Dermis blood vessel endothelial cell (primary cell): ENCODE data around the gene IZUMO1R. TPM values are rescaled to one million over a fixed set of nuclear protein-coding genes. Genes with fewer than 3 reads are reported as not detected.
"Not testable (repeated sequence)": the region's sequence is repeated elsewhere in the genome, so short reads cannot be mapped to it uniquely, and the experiment has no call there.

Source experiments
- DNase-seq: peaks from one replicate; pipeline ENCODE4 v3.0.0; 2010
- total RNA-seq: library from RNA; depleted of rRNA; stranded (reverse); fragments of >200 nt; gene quantifications from 2 replicates; pipeline ENCODE4 v1.2.3, GENCODE V29; 2014

IZUMO1R gene
- total RNA-seq, 1 donor from 2014 or later = not detected

DNA sequence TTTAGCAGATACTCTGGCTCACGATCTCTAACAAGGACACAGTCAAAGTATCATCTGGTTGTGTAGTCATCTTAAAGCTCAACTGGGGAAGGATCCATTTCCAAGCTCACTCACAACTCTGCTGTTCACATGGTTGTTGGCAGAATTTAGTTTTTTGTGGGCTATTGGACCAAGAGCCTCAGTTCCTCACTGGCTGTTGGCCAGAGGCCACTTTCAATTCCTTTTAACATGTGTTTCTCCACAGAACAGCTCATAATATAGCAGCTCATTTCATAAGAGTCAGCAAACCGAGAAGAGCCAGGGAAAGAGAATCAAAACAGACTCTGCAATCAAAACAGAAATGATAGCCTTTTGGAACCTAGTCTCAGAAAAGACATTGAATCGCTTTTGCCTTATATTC is 22.6 kb downstream of the IZUMO1R start:
- DNase-seq = no peak

DNA sequence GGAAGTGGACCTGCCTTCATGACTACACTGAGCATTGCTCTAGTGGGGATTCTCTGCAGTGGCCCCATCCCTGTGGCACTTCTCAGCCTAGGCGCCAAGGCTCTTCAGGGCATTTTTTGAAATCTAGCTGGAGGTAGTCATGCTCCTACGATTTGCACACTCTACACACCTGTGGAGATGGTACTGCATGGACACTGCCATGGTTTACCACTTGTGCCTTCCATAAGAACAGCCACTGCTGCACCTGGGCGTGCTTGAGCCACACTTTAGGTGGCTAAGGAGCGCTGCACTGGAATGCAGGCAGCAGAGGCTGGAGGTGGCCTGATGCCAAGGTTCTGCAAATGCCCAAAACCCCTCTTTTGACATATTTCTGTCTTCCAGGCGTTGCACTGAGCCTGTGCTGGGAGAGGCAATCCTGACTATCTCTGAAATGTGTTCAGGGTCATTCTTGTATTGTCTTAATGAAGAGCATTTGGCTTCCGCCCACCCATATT is 24.3 kb downstream of the IZUMO1R start:
- DNase-seq = no peak

- no peak for DNase-seq
These were observed 25.1 kb downstream of the IZUMO1R start for GRCh38 chr11:94329501-94329900.

GRCh38 chr11:94330789-94331188 is 26.4 kb downstream of the IZUMO1R start:
- DNase-seq = no peak

- DNase-seq = no peak
These were observed 28.4 kb downstream of the IZUMO1R start for GRCh38 chr11:94332814-94333213.

DNA sequence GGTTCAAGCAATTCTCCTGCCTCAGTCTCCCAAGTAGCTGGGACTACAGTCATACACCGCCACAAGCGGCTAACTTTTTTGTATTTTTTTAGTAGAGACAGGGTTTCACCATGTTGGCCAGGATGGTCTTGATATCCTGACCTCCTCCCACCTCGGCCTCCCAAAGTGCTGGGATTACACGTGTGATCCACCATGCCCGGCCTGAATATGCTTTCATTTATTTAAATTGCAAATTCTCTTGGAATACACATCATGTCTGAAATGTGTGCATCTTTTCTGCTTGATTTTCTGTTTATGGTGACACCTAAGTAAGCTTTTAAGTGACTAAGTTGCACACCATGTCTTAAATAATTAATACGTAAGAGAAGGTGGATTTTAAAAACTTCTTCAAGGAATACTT is 31.7 kb downstream of the IZUMO1R start:
- DNase-seq = no peak

- no peak for DNase-seq
These were observed 34.3 kb downstream of the IZUMO1R start for GRCh38 chr11:94338651-94339050.

- no peak for DNase-seq
These were observed 37.9 kb downstream of the IZUMO1R start for GRCh38 chr11:94342250-94342649.

GRCh38 chr11:94343495-94343894 is 39.1 kb downstream of the IZUMO1R start:
- no peak for DNase-seq

GRCh38 chr11:94346311-94346710 is 41.9 kb downstream of the IZUMO1R start:
- not testable (repeated sequence) for DNase-seq

- DNase-seq = not testable (repeated sequence)
These were observed 46.6 kb downstream of the IZUMO1R start for GRCh38 chr11:94350850-94351563.

Other genes with a start within 250 kb of the IZUMO1R start
- 24.8 and 27.4 TPM in 2 replicates for gene PANX1, start 175.7 kb upstream of the IZUMO1R start, total RNA-seq
- not detected in 2 replicates for gene GPR83, start 96.8 kb downstream of the IZUMO1R start, total RNA-seq
- 14.0 and 19.6 TPM in 2 replicates for gene MRE11, start 189.3 kb downstream of the IZUMO1R start, total RNA-seq
- gene ANKRD49, start 189.4 kb downstream of the IZUMO1R start, total RNA-seq = 11.2 and 15.7 TPM in 2 replicates
- not detected in 2 replicates for gene C11orf97, start 207.9 kb downstream of the IZUMO1R start, total RNA-seq
- gene FUT4, start 239.3 kb downstream of the IZUMO1R start, total RNA-seq = 6.4 and 6.5 TPM in 2 replicates